GM19372 (cell line): ENCODE measurements around the gene PRKCQ.

ENCODE experiments used
- ATAC-seq: cut with Tn5 transposase; IDR thresholded peaks from one replicate; pipeline ENCODE4 v1.9.1; 2021; ENCODE audit warnings: mild to moderate bottlenecking, low read depth, moderate library complexity; ENCODE audit not compliant: unreplicated experiment

PRKCQ gene

DNA sequence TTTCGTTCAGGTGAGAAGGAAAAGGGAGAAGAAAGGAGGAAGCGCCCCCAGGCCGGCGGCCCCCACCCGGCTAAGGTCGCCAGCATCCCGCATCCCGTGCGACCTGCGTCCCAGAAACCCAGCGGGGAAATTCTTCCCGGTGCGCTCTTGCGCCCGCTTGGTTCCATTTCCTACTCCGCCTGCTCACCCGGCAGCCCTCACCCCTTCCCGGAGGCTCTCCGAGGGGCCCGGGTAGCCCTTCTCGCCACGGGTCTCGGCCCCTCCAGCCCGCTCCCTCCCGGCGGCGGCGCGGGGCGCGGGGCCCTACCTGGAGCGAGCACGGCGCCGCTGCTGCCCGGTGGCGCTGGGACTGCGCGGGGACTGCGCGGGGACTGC, at the start of gene PRKCQ:
TSS of gene PRKCQ (minus strand) at position 373 of the 375 bp plus-strand sequence. CDS start 65,141 bp downstream, outside the sequence.
- peak; percentile 40 for ATAC-seq

DNA sequence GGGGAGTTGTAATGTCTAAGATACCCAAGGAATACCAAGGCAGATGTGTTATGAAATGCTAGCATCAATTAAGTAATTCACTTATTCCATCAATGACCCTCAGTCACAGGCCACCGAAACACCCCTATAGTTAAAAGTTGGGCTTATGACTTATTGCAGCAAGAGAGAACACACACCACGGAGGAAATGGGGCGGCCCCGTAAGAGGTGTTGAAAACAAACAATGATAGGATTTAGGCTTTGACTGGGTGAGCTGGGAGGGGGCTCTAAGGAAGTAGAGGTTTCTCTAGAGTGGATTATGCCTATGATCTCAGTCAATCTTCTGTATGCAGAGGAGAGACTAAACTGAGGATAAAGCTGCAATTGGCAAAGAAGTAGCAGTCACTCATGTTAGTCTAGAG, 45.4 kb upstream of the PRKCQ start:
- no peak for ATAC-seq

DNA sequence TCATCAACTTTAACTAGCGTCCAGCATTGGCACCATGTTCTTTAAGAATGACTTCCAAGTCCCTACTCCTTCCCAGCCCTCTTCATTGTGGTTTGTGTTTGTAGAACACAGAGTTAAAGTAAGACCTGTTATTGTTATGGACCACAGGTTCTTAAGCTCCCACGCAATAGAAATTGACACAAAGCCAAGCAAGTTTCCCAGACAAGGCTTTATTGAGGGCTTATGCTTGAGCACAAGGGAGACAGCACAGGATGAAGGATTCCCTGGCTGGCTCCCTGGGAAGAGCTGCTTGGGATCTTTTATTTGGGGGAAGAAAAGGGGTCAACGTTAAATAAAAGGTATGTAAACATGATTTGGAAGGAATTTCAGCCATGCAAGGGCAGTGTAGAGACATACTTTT, 44.3 kb upstream of the PRKCQ start:
- no peak for ATAC-seq

DNA sequence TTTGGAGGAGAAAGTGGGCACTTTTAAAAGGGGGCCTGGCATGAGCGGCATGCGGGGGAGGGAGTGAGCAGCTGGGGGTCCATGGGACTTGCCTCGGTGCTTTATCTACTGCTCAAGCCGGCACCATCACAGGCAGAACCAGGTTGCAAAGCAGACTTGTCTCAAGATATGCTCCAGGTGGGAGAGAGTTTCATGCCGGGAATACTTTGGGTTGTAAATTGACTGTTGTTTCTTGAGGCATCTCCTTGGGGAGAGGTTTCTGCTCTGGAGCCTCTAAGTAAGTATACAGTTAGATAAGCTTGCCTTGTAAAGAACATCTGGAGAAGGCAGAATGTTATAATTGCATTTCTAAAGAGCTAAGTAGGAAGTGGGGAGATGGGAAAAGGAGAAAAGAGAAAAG, 42.8 kb upstream of the PRKCQ start:
- no peak for ATAC-seq

DNA sequence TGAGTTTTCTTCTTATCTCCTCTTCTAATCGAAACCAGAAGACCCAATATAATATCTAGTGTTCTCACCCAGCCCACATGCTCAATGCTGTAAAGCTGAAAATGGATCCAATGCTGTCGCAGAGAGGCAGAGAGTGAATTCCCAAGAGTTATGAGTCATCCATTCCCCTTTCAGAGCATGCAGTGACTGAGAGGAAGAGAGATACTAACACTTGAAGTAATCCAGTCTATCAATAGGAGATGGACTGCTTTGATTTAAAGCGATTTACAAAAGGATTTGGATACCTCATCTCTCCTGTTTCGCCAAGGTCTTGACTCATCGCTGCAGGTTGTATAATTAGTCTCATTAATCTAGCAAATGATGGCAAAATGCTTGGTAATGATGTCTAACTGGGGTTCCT, 41.5 kb upstream of the PRKCQ start:
- ATAC-seq, result no peak

DNA sequence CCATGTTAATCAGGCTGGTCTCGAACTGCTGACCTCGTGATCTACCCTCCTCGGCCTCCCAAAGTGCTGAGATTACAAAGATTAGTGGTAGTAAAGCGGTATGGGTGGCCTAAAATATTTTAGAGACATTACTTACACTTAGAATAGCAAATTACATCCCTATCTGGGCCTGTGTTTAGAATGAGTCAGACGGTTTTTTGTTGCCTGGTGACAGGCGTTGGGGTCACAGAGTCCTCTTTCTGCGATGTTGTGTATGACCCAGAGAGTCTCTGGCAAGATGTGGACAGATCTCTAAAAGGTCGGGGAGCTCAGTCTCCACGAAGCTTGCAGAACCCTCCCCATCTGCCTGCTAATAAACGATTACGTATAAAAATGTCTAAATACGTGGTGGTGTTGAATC, 39.6 kb upstream of the PRKCQ start:
- ATAC-seq, result no peak

DNA sequence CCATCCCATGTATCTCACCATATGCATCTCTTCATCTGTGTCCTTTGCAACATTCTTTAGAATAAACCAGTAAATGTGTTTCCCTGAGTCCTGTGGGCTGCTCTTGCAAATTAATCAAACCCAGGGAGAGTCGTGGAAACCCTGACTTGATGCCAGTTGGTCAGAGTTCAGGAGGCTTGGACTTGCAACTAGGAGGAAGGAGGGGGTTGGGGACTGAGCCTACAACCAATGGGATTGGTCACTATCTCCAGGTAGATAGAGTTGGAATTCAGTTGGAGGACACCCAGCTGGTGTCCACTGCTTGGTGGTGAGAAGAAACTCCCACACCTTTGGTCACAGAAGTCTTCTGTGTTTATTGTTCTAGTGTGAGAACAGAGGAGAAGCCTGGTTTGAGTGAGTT, 38.3 kb upstream of the PRKCQ start:
- ATAC-seq, result no peak

DNA sequence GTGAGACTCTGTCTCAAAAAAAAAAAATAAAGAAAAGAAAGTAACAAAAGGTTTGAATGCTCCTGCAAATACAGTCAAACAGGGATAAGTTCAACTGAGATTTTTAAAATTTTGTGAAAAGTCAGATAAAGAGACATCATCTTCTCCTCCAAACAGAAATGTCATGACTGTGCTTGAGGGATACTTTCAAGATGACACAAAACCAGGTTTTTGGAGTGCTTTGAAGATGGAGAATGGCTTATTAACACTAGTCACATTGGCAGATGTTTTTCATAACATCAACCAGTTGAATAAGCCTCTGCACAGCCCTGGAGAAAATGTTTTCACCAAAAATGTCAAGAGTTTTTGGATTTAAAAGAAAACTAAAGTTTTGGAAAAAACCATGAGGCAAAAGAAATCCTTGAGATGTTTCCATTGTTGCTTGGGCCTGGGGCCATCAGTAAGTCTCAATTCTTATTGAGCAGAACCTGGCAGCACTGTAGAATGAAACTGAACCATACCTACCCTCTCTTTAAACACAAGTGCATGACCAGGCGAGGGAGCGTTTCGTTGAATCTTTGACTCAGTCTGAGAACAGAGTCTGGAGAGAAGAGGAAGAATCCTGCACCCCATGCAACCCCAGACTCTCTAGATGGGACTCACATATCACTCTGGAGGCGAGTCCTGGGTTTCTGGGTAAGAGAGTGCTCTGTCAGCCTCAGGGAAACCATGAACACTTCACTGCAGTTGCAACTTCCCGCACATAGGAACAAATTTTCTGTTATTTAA, 37.4 kb upstream of the PRKCQ start:
- no peak for ATAC-seq

DNA sequence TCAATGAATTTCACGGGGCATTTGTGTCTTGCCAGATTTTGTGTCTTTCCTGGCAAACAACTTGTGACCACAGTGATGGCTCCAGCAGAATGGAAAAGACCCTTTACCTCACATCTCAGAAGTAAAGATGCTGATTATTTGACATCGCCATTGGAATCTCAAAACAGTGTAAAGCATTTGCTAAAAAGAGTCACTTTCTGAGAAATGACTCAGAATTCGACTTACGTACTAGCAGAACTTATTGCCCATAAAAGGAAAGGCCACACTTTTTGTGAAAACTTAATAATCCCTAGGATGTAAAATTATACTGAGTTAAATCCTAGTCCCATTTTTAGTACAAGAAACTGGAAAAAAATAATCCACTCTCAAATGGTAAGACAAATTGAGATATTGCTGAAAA, 35.9 kb upstream of the PRKCQ start:
- ATAC-seq, result no peak

DNA sequence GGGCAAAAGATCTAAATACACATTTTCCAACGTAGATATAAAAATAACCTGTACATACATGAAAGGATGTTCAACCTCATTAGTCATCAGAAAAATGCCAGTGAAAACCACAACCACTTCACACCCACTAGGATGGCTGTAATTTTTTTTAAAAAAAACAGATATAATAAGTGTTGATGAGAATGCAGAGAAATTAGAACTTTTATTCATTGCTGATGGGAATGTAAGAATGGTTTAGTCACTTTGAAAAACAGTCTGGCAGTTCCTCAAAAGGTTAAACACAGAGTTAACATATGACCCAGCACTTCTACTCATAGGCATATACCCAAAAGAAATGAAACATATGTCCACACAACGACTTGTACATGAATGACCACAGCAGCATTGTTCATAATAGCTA, 32.3 kb upstream of the PRKCQ start:
- ATAC-seq, result no peak

DNA sequence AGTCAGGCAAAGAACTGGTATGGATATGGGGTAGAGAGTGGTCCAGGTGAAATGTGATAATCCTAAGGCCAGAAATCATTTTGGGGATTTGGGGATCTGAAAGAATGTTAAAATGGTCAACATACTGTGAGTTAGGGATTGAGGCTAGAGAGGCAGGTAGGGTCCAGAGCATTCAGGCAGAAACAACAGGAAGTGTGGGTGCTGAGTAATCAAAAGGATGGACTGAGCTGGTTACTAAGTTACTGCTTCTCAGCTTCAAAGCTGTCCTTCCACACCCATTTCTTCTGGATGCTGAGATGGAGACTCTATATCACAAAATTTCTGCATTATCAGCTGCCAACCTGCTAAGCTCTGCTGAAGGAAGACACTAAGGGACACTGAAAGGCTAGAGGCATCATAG, 30.6 kb upstream of the PRKCQ start:
- no peak for ATAC-seq

DNA sequence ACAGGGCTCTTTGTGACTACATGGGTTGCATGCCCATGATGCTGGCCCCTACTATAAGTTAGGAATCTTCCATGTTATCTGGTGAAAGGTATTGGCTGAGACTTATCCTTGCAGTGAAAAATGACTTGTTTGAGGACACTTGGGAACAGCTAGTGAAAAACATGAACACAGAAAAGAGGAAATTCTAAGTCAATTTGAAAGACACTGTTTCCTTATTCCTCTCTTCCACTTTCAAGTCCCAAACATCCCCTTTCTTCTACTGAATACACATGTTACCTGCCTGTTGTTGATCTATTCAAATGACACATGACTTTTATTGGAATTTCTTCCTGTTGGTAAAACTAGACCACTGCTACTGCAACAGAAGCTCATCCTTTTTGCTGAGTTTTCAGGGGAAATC, 29.5 kb upstream of the PRKCQ start:
- no peak for ATAC-seq

DNA sequence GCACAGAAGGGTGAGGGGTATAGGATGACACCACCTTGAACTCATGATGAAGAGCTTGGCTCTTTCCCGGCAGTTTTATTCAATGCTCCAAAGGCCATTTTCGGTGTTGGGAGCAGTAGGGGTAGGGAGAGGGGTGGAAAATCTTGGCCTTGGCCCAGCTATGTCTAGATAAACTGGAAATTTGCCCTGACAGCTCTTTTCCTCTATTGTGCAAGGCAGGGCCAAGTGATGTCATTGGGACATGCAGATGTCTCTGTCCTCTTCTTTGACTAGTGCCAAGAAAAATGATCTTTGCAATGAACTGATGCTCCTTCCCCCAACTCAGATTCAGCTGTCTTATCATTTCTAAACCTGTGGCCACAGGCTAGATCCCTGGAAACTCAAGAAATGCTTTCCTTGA, 27.7 kb upstream of the PRKCQ start:
- ATAC-seq, result no peak

DNA sequence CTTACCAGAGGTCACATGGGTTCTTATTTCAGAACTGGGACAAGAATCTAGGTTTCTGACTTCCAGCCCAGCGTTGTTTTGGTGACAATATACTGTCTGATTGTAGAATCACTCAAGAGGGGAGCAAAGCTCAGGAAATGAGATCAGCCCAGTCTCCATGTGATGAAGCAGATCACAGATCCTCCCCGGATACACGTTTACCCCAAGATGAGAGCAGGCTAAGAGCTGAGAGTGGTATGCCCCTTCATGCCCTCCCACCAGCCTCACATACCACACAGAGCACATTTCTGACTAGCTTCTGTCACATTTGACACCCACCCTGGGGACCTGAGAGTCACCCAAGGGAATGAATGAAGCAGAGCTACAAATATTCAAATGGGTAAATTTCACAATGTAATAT, 27.1 kb upstream of the PRKCQ start:
- no peak for ATAC-seq

DNA sequence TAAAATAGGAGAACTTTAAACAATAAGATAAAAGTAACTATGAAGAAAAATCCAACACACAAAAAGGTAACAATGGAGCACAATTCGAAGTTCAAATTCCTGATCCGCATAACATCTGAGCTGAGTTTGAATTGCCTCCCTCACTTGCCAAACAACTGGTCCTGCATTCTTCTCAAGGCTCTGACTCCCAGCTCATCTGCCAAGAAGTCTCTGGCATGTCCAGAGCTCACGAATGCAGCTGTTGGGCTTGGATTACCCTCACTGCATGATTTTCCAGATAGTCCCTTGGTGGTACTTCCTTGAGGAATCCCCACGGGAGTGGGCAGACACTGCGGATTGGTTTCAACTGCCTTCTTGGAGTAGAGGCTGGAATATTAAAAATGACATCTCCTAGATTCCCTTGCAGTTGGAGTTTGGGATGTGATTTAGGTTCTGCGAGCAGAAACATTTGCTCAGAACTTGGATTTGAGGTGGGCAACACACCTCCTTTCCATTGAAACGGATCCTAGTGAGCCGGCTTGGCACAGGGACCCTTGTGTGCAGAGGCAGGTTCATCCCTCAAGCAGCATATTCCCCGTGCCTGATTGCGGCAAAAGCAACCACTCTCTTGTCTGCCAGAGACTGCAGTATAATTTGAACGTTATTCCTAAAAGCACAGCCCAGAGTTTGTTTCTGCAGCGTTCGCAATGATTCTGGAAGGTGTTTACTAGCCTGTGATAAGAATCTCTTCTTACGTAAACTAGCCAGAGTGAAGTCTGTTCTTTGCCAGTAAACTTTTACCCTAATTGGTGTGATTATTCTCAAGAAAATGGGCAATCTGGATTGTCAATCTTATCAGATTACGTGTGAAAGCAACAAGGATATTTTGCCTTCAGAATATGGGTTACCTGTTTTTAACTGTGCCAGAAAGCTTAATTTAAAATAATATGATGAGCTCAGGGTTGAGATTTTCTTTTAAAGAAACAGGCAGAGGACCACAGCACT, 23.4 kb upstream of the PRKCQ start:
- ATAC-seq, result no peak

DNA sequence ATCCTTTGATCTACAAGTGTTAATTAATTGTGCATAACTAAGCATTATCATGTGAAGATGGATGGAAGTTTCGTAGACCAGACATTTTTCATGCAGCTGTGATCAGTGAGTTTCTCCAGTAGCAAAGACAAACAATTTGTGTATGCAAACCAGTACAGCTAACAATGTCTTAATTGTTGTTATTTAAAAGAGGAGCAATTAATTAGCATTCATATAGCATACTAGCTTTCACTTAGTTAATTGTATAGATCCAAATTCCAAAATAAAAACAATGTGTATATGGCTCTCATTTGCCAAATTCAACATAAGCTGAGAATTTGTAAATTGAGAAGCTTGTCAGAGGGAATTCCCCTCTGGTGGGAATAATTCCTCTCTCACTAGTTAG, 22.6 kb upstream of the PRKCQ start:
- no peak for ATAC-seq

DNA sequence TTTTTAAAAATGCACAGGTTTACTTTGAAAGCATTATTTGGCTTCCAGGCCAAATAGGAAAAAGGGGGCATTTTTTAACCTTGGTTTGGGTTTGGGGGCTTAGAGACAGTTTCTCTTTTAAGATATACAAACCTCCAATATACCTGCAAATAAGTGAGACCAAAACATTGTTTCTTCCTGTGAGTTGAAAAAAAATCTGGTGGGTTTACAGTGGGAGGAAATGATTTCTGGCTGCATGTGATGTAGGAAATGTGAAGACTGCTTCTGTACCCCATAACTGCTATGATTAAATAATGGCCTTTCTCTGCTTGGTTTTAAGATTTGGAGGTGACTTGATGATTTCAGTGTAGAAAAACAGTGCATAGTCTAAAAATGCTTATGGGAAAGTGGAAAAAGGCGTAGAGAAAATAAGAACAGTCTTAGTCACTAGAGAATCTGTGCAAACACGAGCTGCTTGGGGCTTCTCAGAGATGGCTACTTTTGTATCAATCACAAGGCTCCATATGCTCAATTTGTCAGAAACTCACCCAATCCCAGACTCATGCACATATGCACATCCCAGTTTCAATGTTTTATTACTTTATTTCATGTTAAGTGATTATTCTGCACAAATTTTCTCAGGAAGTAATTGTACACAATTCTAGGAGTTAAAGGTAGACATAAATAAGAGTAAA, 22.1 kb upstream of the PRKCQ start:
- ATAC-seq, result no peak

DNA sequence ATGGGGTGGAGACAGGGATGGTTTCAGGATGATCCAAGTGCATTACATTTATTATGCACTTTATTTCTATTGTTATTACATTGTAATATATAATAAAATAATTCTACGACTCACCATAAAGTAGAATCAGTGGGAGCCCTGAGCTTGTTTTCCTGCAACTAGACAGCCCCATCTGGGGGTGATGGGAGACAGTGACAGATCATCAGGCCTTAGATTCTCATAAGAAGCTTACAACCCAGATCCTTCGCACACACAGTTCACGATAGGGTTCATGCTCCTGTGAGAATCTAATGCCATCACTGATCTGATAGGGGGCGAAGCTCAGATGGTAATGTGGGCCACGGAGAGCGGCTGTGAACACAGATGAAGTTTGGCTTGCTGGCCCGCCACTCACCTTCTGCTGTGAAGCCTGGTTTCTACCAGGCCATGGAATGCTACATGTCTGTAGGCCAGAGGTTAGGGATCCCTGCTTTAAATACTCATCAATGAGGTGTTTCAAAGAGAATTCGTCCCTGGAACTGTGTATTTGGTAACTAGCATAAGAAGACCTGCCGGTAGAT, 21.2 kb upstream of the PRKCQ start:
- ATAC-seq, result no peak

DNA sequence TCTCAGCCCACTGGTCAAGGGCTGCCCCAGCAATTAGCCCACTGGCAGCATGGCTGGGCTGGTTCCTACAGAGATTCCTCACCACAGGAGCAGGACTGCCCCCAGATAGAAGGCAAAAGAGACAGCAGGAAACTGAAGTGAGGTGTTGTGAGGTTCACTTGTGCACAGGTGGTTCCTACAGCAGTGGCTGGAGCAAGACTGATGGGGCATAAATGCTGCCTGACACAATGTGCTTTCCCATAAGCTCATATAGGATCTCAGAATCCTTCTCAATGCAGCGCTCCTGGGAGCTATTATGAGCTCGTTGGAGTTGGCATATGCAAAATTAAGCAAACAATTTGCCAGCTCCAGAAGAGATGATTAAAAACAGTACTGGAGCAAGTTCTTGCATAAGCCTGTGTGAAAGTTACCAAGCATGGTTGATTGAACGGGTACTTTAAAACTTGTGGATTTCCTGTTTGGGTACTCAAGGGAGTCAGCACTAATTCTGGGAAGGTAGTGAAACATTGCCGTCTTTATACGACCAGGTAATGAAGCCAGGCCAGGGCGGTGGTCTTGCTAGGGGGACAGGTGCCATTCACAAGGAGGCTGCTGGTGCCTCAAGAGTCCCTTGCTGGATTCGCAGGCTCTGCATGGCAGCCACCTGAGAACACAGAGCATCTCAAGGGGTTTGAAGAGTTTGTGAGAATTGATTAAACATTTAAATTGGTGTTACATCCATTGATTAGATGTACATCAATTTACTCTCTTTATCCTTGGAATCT, 20.3 kb upstream of the PRKCQ start:
- no peak for ATAC-seq

DNA sequence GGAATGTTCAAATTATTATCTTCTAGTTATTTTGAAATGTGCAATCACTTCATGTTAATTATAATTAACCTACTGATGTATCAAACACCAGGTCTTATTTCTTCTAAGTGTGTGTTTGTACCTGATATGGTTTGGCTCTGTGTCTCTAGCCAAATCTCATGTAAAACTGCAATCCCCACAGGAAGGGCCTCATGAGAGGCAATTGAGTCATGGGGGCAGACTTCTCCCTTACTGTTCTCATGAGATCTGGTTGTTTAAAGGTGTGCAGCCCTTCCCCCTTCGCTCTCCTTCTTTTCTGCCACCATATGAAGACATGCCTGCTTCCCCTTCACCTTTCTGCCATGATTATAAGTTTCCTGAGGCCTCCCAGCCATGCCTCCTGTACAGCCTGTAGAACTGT, 18.6 kb upstream of the PRKCQ start:
- ATAC-seq, result no peak
